ENCODE measurements around the gene PCLO.

PCLO gene

GRCh38 chr7:82818171-82818570 lies 344.5 kb downstream of the PCLO start:
- no peak for DNase-seq

GRCh38 chr7:82816272-82816671 lies 346.4 kb downstream of the PCLO start:
- no peak for DNase-seq

- DNase-seq = peak; percentile 63
These were observed 352.0 kb downstream of the PCLO start for GRCh38 chr7:82810558-82811259.

- no peak for DNase-seq
These were observed 354.1 kb downstream of the PCLO start for GRCh38 chr7:82808633-82809032.

- DNase-seq = peak; percentile 4
These were observed 357.1 kb downstream of the PCLO start for GRCh38 chr7:82805527-82805960.

GRCh38 chr7:82803411-82803810 lies 359.3 kb downstream of the PCLO start:
- DNase-seq = no peak

GRCh38 chr7:82789883-82790609 lies 372.6 kb downstream of the PCLO start:
- DNase-seq = no peak

GRCh38 chr7:82778021-82778420 lies 384.7 kb downstream of the PCLO start:
- no peak for DNase-seq

GRCh38 chr7:82762880-82763279 lies 399.8 kb downstream of the PCLO start:
- no peak for DNase-seq

GRCh38 chr7:82760831-82761230 lies 401.9 kb downstream of the PCLO start:
- DNase-seq = no peak

GRCh38 chr7:82760074-82760473 lies 402.6 kb downstream of the PCLO start:
- DNase-seq = no peak

- DNase-seq = no peak
These were observed 406.8 kb downstream of the PCLO start for GRCh38 chr7:82755705-82756551.

GRCh38 chr7:82750007-82750406 lies 412.7 kb downstream of the PCLO start:
- no peak for DNase-seq

- no peak for DNase-seq
These were observed 416.9 kb downstream of the PCLO start for GRCh38 chr7:82745820-82746219.

- no peak for DNase-seq
These were observed 417.6 kb downstream of the PCLO start for GRCh38 chr7:82745117-82745516.

- DNase-seq = no peak
These were observed 420.5 kb downstream of the PCLO start for GRCh38 chr7:82742163-82742562.

- no peak for DNase-seq
These were observed 421.2 kb downstream of the PCLO start for GRCh38 chr7:82741493-82741892.

- DNase-seq = peak; percentile 58
These were observed 422.3 kb downstream of the PCLO start for GRCh38 chr7:82740246-82740848.

GRCh38 chr7:82736633-82737032 lies 426.1 kb downstream of the PCLO start:
- DNase-seq = no peak

- DNase-seq = no peak
These were observed 430.0 kb downstream of the PCLO start for GRCh38 chr7:82732677-82733076.

GRCh38 chr7:82729172-82730030 lies 433.3 kb downstream of the PCLO start:
- peak; percentile 62 for DNase-seq

Data from hematopoietic multipotent progenitor cell treated with erythropoietin and hydrocortisone succinate and interleukin-3 and kit ligand, for 4 days (in vitro differentiated cells).